Prostate gland (tissue), 2 donors: ENCODE results near the gene SMIM24. TPM values are rescaled to one million over a fixed set of nuclear protein-coding genes. Genes with fewer than 3 reads are reported as not detected.
A peak's percentile ranks its signal among the peaks of the same experiment; 100 is the strongest.

Experiments
- DNase-seq: peaks from one replicate; pipeline ENCODE4 v3.0.0-alpha.2; 2019; ENCODE audit warnings: low spot score
- H3K27ac ChIP-seq, 2 donors: fragments of 200-600 bp; sonication (generic); 2 replicates each; pipeline ENCODE4 v1.5.1; 2017 to 2019
- H3K27me3 ChIP-seq: fragments of 200-600 bp; sonication (generic); replicated peaks from 2 replicates; pipeline ENCODE4 v1.5.1; 2019; ENCODE audit not compliant: insufficient read depth
- H3K36me3 ChIP-seq, 2 donors: fragments of 200-600 bp; sonication (generic); 1 replicate in 1 of 2; 2 replicates in 1 of 2; pipeline versions ENCODE4 v1.5.1 to v1.8.1; 2017 to 2019
- H3K4me1 ChIP-seq: fragments of 200-600 bp; sonication (generic); replicated peaks from 2 replicates; pipeline ENCODE4 v1.5.1; 2019
- H3K4me3 ChIP-seq, 2 donors: fragments of 200-600 bp; sonication (generic); 2 replicates each; pipeline ENCODE4 v1.5.1; 2017 to 2019
- H3K9me3 ChIP-seq: fragments of 200-600 bp; sonication (generic); 2 replicates; pipeline ENCODE4 v1.5.1; 2017
- CTCF ChIP-seq, 4 experiments: fragments of 200-600 bp in 2 of 4; fragments of 450-650 bp in 2 of 4; sonication (generic) in 2 of 4; IDR thresholded peaks; 1 replicate in 3 of 4; 2 replicates in 1 of 4; pipeline ENCODE4 v1.5.1; 2016 to 2019; ENCODE audit warnings: antibody characterized with exemption in 4 of 4, mild to moderate bottlenecking in 2 of 4, moderate library complexity in 2 of 4
- POLR2A ChIP-seq: fragments of 450-650 bp; IDR thresholded peaks from one replicate; pipeline ENCODE4 v1.6.1; 2016; ENCODE audit warnings: antibody characterized with exemption, mild to moderate bottlenecking
- POLR2AphosphoS5 ChIP-seq: sonication (generic); formaldehyde crosslinking; IDR thresholded peaks from one replicate; pipeline ENCODE4 v1.6.1; 2017; ENCODE audit warnings: antibody characterized with exemption
- WGBS: methylation state at CpG from one replicate; pipeline ENCODE4 v1.1.5; 2018; 5-methylcytosine and 5-hydroxymethylcytosine counted together
- intact Hi-C: fragments of 100-400 bp; cut with DNase I; formaldehyde crosslinking; loops from one replicate; pipeline ENCODE4 v1.14.2; 2022
- total RNA-seq, 2 donors: library from RNA; depleted of rRNA; stranded (reverse); fragments of >200 nt; gene quantifications; one replicate each; pipeline ENCODE4 v1.1.0, GENCODE V29; 2016

SMIM24 gene
- total RNA-seq, 2 donors from 2014 or later = 0.32 to 1.6 TPM

- no peak for DNase-seq
- peak overlapping the region; percentile 30 to 38 for H3K27ac ChIP-seq
- no peaks in the 10 kb centered on the region for H3K27me3 ChIP-seq
- peaks cover 0 to 6% of the 10 kb centered on the region in 2 donors for H3K36me3 ChIP-seq
- TF ChIP-seq CTCF (IDR thresholded peaks at IDR 0.05) = no peak
- no peak for TF ChIP-seq POLR2AphosphoS5
- no peak for TF ChIP-seq POLR2A
- H3K4me3 ChIP-seq = no peak overlapping the region
- no peaks in the 10 kb centered on the region for H3K9me3 ChIP-seq
- intact Hi-C loops = loop anchor here (5.0 kb wide), 1 partner anchor 33 kb away; no protein-coding TSS in a partner anchor
- 68% methylated on average over 7 of the region's 7 CpGs for WGBS
- H3K4me1 ChIP-seq = no peaks in the 10 kb centered on the region
Measured at GRCh38 chr19:3465552-3465951, 14.8 kb downstream of the SMIM24 start.

GRCh38 chr19:3464587-3465235 lies 15.6 kb downstream of the SMIM24 start:
- 81% methylated on average over 30 of the region's 31 CpGs for WGBS
- DNase-seq = no peak
- TF ChIP-seq POLR2AphosphoS5 (no peak), CTCF (IDR thresholded peaks at IDR 0.05) (no peak), POLR2A (no peak)
- H3K9me3 ChIP-seq = no peaks in the 10 kb centered on the region
- peak overlapping the region in 1 of 2 donors; percentile 48 for H3K27ac ChIP-seq
- intact Hi-C loops = loop anchor here (5.0 kb wide), 1 partner anchor 32 kb away; no protein-coding TSS in a partner anchor
- no peaks in the 10 kb centered on the region for H3K4me1 ChIP-seq
- no peaks in the 10 kb centered on the region for H3K27me3 ChIP-seq
- no peak overlapping the region for H3K4me3 ChIP-seq
- peaks cover 0 to 6% of the 10 kb centered on the region in 2 donors for H3K36me3 ChIP-seq

GRCh38 chr19:3463714-3464586 lies 16.4 kb downstream of the SMIM24 start:
- H3K9me3 ChIP-seq = no peaks in the 10 kb centered on the region
- no peak for DNase-seq
- no peak for TF ChIP-seq POLR2A
- no peak for TF ChIP-seq POLR2AphosphoS5
- no peak for TF ChIP-seq CTCF (IDR thresholded peaks at IDR 0.05)
- H3K27me3 ChIP-seq = no peaks in the 10 kb centered on the region
- intact Hi-C loops = no loop called here
- H3K4me3 ChIP-seq = no peak overlapping the region
- H3K27ac ChIP-seq = peak overlapping the region; percentile 42 to 48
- peaks cover 0 to 6% of the 10 kb centered on the region in 2 donors for H3K36me3 ChIP-seq
- H3K4me1 ChIP-seq = no peaks in the 10 kb centered on the region
- 73% methylated on average over 43 of the region's 57 CpGs for WGBS

- peaks cover 0 to 6% of the 10 kb centered on the region in 2 donors for H3K36me3 ChIP-seq
- no peaks in the 10 kb centered on the region for H3K4me1 ChIP-seq
- intact Hi-C loops = no loop called here
- no peak overlapping the region for H3K4me3 ChIP-seq
- no peak for DNase-seq
- peak overlapping the region; percentile 42 to 48 for H3K27ac ChIP-seq
- 63% methylated on average over 36 of the region's 58 CpGs for WGBS
- TF ChIP-seq CTCF (IDR thresholded peaks at IDR 0.05) (no peak), POLR2AphosphoS5 (no peak), POLR2A (no peak)
- no peaks in the 10 kb centered on the region for H3K9me3 ChIP-seq
- H3K27me3 ChIP-seq = no peaks in the 10 kb centered on the region
Measured at GRCh38 chr19:3462991-3463713, 17.2 kb downstream of the SMIM24 start.
